ENCODE measurements around the gene CCM2L. TPM values are rescaled to one million over a fixed set of nuclear protein-coding genes. Genes with fewer than 3 reads are reported as not detected.

Gene CCM2L
- polyA plus RNA-seq, 2 of the 4 experiments (the other 2 are of a cell fraction): 0.05 to 0.18 TPM

DNA sequence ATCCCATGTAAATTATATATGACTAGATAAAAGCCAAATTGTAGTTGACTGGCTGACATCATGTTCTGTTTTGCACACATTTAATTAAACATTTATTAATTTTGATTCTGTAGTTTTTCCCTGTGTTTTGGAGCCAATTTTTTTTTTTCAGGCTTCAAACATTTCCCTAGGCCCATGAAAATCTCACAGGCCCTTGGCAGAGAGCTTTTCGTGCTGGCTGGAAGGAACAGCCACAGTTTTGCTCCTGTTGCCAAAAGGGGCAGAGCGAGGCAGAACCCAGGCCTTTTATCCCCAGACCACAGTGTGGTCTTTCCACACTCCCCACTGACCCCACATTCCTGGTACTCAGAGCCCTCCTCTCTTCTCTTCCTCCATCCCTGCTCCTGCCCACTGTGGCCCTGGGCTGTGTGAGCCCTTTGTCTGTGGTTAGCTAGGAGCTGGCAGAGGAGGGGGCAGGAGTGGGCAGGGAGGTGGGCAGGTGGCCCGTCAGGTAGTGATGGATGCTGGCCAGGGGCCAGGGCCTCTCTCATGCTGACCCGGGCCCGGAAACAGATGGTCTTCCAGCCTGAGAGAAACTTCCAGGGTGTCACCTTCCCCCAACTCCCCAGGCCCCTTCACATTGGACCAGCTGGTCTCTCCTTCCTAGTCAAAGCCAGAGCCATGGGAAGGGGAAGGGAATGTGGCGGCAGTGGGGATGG, 19.4 kb upstream of the CCM2L start:
- H3K4me2 ChIP-seq: no peak overlapping the region
- WGBS (ENCODE audit: missing lambda C conversion rate): 84% methylated on average over 6 of the region's 6 CpGs
- H3K27ac ChIP-seq: no peak overlapping the region
- no peak overlapping the region for H3K4me3 ChIP-seq
- ATAC-seq: no peak
- CTCF ChIA-PET: interaction anchor here (0.8 to 1.9 kb wide), 5 partner anchors 17 to 183 kb away, joined by 3 to 11 read pairs (median 4); no protein-coding TSS in a partner anchor
- no peak for DNase-seq (ENCODE audit: low read depth in 1 of 2, low spot score in 1 of 2)
- POLR2A ChIA-PET: interaction anchor here (0.5 kb wide), 1 partner anchor 217 kb away, joined by 3 read pairs; no protein-coding TSS in a partner anchor
- no peak for FAIRE-seq
- H3K9me3 ChIP-seq: no peaks in the 10 kb centered on the region
- TF ChIP-seq FOSB (CRISPR knock-in tag; IDR thresholded peaks at IDR 0.05): no peak
- no peak for TF ChIP-seq GATA3 (IDR thresholded peaks at IDR 0.05; ENCODE audit: borderline replicate concordance)
- TF ChIP-seq BCL3 (IDR thresholded peaks at IDR 0.05): no peak
- TF ChIP-seq POLR2AphosphoS2 (conservative IDR thresholded peaks at IDR 0.05; ENCODE audit: low read length): no peak
- no peak for TF ChIP-seq RNF2 (IDR thresholded peaks at IDR 0.05; ENCODE audit: borderline replicate concordance, low read depth)
- H3K4me1 ChIP-seq: peaks cover 22% of the 10 kb centered on the region

GRCh38 chr20:31991339-31991705, 18.9 kb upstream of the CCM2L start:
- no peak for FAIRE-seq
- Histone ChIP-seq H3K27ac (no peak overlapping the region), H3K9me3 (no peaks in the 10 kb centered on the region), H3K4me1 (peaks cover 22% of the 10 kb centered on the region), H3K4me2 (no peak overlapping the region), H3K4me3 (no peak overlapping the region)
- 75% methylated on average over 1 of the region's 1 CpG for WGBS (ENCODE audit: missing lambda C conversion rate)
- no peak for ATAC-seq
- POLR2A ChIA-PET: interaction anchor here (0.5 kb wide), 1 partner anchor 217 kb away, joined by 3 read pairs; no protein-coding TSS in a partner anchor
- TF ChIP-seq ZC3H11A (IDR thresholded peaks at IDR 0.05) (no peak), CBX2 (IDR thresholded peaks at IDR 0.05; ENCODE audit: borderline replicate concordance, low read depth) (no peak), RARB (CRISPR knock-in tag; IDR thresholded peaks at IDR 0.05) (no peak), KDM1A (IDR thresholded peaks at IDR 0.05; ENCODE audit: low read depth) (no peak), EHMT2 (IDR thresholded peaks at IDR 0.05; ENCODE audit: low read depth) (no peak), SREBF2 (IDR thresholded peaks at IDR 0.05) (no peak), CBX8 (IDR thresholded peaks at IDR 0.05) (no peak)
- TF ChIP-seq, protein P1, sequence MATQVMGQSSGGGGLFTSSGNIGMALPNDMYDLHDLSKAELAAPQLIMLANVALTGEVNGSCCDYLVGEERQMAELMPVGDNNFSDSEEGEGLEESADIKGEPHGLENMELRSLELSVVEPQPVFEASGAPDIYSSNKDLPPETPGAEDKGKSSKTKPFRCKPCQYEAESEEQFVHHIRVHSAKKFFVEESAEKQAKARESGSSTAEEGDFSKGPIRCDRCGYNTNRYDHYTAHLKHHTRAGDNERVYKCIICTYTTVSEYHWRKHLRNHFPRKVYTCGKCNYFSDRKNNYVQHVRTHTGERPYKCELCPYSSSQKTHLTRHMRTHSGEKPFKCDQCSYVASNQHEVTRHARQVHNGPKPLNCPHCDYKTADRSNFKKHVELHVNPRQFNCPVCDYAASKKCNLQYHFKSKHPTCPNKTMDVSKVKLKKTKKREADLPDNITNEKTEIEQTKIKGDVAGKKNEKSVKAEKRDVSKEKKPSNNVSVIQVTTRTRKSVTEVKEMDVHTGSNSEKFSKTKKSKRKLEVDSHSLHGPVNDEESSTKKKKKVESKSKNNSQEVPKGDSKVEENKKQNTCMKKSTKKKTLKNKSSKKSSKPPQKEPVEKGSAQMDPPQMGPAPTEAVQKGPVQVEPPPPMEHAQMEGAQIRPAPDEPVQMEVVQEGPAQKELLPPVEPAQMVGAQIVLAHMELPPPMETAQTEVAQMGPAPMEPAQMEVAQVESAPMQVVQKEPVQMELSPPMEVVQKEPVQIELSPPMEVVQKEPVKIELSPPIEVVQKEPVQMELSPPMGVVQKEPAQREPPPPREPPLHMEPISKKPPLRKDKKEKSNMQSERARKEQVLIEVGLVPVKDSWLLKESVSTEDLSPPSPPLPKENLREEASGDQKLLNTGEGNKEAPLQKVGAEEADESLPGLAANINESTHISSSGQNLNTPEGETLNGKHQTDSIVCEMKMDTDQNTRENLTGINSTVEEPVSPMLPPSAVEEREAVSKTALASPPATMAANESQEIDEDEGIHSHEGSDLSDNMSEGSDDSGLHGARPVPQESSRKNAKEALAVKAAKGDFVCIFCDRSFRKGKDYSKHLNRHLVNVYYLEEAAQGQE (IDR thresholded peaks at IDR 0.05): no peak
- TF ChIP-seq, protein P2, sequence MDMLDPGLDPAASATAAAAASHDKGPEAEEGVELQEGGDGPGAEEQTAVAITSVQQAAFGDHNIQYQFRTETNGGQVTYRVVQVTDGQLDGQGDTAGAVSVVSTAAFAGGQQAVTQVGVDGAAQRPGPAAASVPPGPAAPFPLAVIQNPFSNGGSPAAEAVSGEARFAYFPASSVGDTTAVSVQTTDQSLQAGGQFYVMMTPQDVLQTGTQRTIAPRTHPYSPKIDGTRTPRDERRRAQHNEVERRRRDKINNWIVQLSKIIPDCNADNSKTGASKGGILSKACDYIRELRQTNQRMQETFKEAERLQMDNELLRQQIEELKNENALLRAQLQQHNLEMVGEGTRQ (IDR thresholded peaks at IDR 0.05): no peak
- DNase-seq (ENCODE audit: low read depth in 1 of 2, low spot score in 1 of 2): no peak
- CTCF ChIA-PET: interaction anchor here (1.3 to 1.9 kb wide), 3 partner anchors 17 to 169 kb away, joined by 3 to 11 read pairs (median 4); no protein-coding TSS in a partner anchor

GRCh38 chr20:31992086-31992485, 18.2 kb upstream of the CCM2L start:
- CTCF ChIA-PET: no interaction called here
- WGBS (ENCODE audit: missing lambda C conversion rate): 70% methylated on average over 2 of the region's 2 CpGs
- TF ChIP-seq EHF (CRISPR knock-in tag; IDR thresholded peaks at IDR 0.05) (no peak), MYC (IDR thresholded peaks at IDR 0.05; ENCODE audit: borderline replicate concordance, low read length) (no peak), NPAS2 (CRISPR knock-in tag; IDR thresholded peaks at IDR 0.05; ENCODE audit: borderline replicate concordance) (no peak), JUN (IDR thresholded peaks at IDR 0.05) (no peak), ATOH8 (CRISPR knock-in tag; IDR thresholded peaks at IDR 0.05; ENCODE audit: low read depth) (no peak), HMGXB4 (CRISPR knock-in tag; IDR thresholded peaks at IDR 0.05; ENCODE audit: borderline replicate concordance) (no peak)
- TF ChIP-seq, protein P1 (IDR thresholded peaks at IDR 0.05): no peak

More at GRCh38 chr20:31992086-31992485, 18.2 kb upstream of the CCM2L start:
- no peak overlapping the region for H3K4me2 ChIP-seq
- no peak overlapping the region for H3K4me3 ChIP-seq
- FAIRE-seq: no peak
- no peak for ATAC-seq
- H3K9me3 ChIP-seq: no peaks in the 10 kb centered on the region
- H3K4me1 ChIP-seq: peaks cover 22% of the 10 kb centered on the region
- POLR2A ChIA-PET: no interaction called here
- no peak overlapping the region for H3K27ac ChIP-seq
- no peak for DNase-seq (ENCODE audit: low read depth in 1 of 2, low spot score in 1 of 2)
